B cell (primary cell): ENCODE results near the gene ATP6V1D. TPM values are rescaled to one million over a fixed set of nuclear protein-coding genes. Genes with fewer than 3 reads are reported as not detected.

ENCODE experiments used
- ATAC-seq: fragments of 200-7000 bp; cut with Tn5 transposase; one replicate; pipeline ENCODE4 v1.10.0; 2021; ENCODE audit warnings: low read depth, mild to moderate bottlenecking, moderate number of reproducible peaks, moderate library complexity
- CTCF ChIA-PET: fragments of 350-600 bp; sonication (Branson Sonifier 250); formaldehyde crosslinking; loops from one replicate; lab custom pipeline; 2021; ENCODE audit warnings: antibody characterized with exemption, inconsistent platforms; lab: Charles Lee
- POLR2A ChIA-PET: fragments of 350-600 bp; sonication (Branson Sonifier 250); formaldehyde crosslinking; loops from one replicate; lab custom pipeline; 2021; ENCODE audit warnings: antibody characterized with exemption; lab: Charles Lee
- DNase-seq: peaks from one replicate; pipeline ENCODE4 v3.0.0; 2013
- H2AFZ ChIP-seq: 2 replicates; pipeline ENCODE4 v1.6.1; 2012; ENCODE audit warnings: mild to moderate bottlenecking, low read depth, low read length; ENCODE audit not compliant: insufficient read depth, poor library complexity, severe bottlenecking
- H3K27ac ChIP-seq, 2 donors: 1 replicate in 1 of 2; 2 replicates in 1 of 2; pipeline ENCODE4 v1.5.1; 2012 to 2013; ENCODE audit warnings: low read length in 2 of 2, mild to moderate bottlenecking in 2 of 2, moderate library complexity in 1 of 2
- H3K27me3 ChIP-seq, 4 experiments: fragments of 200-600 bp in 1 of 4; sonication (generic) in 1 of 4; replicated peaks in 1 of 4; 1 replicate in 2 of 4; 2 replicates in 2 of 4; pipeline versions ENCODE4 v1.6.1 to v1.7.0; 2013 to 2016; ENCODE audit warnings: low read length in 3 of 4, mild to moderate bottlenecking in 2 of 4, mixed read lengths in 1 of 4, moderate library complexity in 1 of 4; ENCODE audit not compliant: insufficient read depth in 4 of 4, control insufficient read depth in 3 of 4; ENCODE audit errors: control extremely low read depth in 1 of 4
- H3K36me3 ChIP-seq, 2 experiments: replicated peaks in 1 of 2; 1 replicate in 1 of 2; 2 replicates in 1 of 2; pipeline versions ENCODE4 v1.6.1 to v1.7.1; 2013; ENCODE audit warnings: low read length in 1 of 2; ENCODE audit not compliant: insufficient read depth in 2 of 2, control insufficient read depth in 1 of 2; ENCODE audit errors: control extremely low read depth in 1 of 2, extremely low read depth in 1 of 2
- H3K4me1 ChIP-seq, 2 donors: fragments of 200-600 bp in 1 of 2; sonication (generic) in 1 of 2; 1 replicate in 1 of 2; 2 replicates in 1 of 2; pipeline versions ENCODE4 v1.5.1 to v1.6.1; 2013 to 2017; ENCODE audit warnings: low read length in 2 of 2; ENCODE audit not compliant: control insufficient read depth in 2 of 2, insufficient read depth in 2 of 2
- H3K4me2 ChIP-seq: replicated peaks from 2 replicates; pipeline ENCODE3; 2012; ENCODE audit warnings: mild to moderate bottlenecking, low read depth, low read length; ENCODE audit not compliant: poor library complexity, severe bottlenecking
- H3K4me3 ChIP-seq, 5 experiments: fragments of 200-600 bp in 1 of 5; sonication (generic) in 1 of 5; 1 replicate in 3 of 5; 2 replicates in 2 of 5; pipeline versions ENCODE4 v1.5.1 to v1.7.0; 2011 to 2016; ENCODE audit warnings: low read length in 4 of 5, mild to moderate bottlenecking in 4 of 5, low read depth in 2 of 5, control low read depth in 1 of 5, moderate library complexity in 1 of 5; ENCODE audit not compliant: insufficient read depth in 1 of 5; ENCODE audit errors: control extremely low read depth in 1 of 5, extremely low read depth in 1 of 5
- H3K79me2 ChIP-seq: fragments of 200-600 bp; sonication (generic); one replicate; pipeline ENCODE4 v1.6.0; 2016; ENCODE audit warnings: low read length; ENCODE audit not compliant: control insufficient read depth, insufficient read depth
- H3K9ac ChIP-seq: fragments of 200-600 bp; sonication (generic); 2 replicates; pipeline ENCODE4 v1.6.1; 2017; ENCODE audit warnings: mild to moderate bottlenecking, low read length, moderate library complexity
- H3K9me3 ChIP-seq, 3 donors: one replicate each; pipeline versions ENCODE4 v1.6.1 to v1.7.1; 2013; ENCODE audit warnings: low read length in 2 of 3; ENCODE audit not compliant: control insufficient read depth in 2 of 3, insufficient read depth in 1 of 3; ENCODE audit errors: control extremely low read depth in 1 of 3
- H4K20me1 ChIP-seq: 2 replicates; pipeline ENCODE4 v1.6.0; 2012; ENCODE audit warnings: mild to moderate bottlenecking, low read length; ENCODE audit not compliant: insufficient read depth, control insufficient read depth, poor library complexity, severe bottlenecking
- H3K27ac Mint-ChIP-seq: one replicate; pipeline ENCODE4 v1.8.0; 2021; ENCODE audit warnings: mixed read lengths
- H3K27me3 Mint-ChIP-seq: one replicate; pipeline ENCODE4 v1.8.0; 2021; ENCODE audit warnings: mixed read lengths
- H3K4me1 Mint-ChIP-seq: one replicate; pipeline ENCODE4 v1.8.0; 2021; ENCODE audit warnings: mixed read lengths
- H3K4me3 Mint-ChIP-seq: one replicate; pipeline ENCODE4 v1.8.0; 2021; ENCODE audit warnings: mixed read lengths
- H3K9me3 Mint-ChIP-seq: one replicate; pipeline ENCODE4 v1.8.0; 2022; ENCODE audit warnings: mixed read lengths; ENCODE audit not compliant: insufficient read depth
- EZH2 ChIP-seq: IDR thresholded peaks from 2 replicates; pipeline ENCODE4 v1.6.1; 2012; ENCODE audit warnings: borderline replicate concordance, low read depth, mild to moderate bottlenecking, moderate library complexity, low read length; ENCODE audit not compliant: insufficient read depth, poor library complexity, severe bottlenecking
- WGBS: methylation state at CpG from one replicate; pipeline ENCODE4 v1.1.5; 2013; ENCODE audit warnings: missing lambda C conversion rate; ENCODE audit not compliant: insufficient coverage; 5-methylcytosine and 5-hydroxymethylcytosine counted together
- intact Hi-C: fragments of 100-400 bp; cut with micrococcal nuclease; formaldehyde crosslinking; loops from one replicate; pipeline ENCODE4 v1.10.0; 2022
- polyA plus RNA-seq: library from polyadenylated mRNA; depleted of rRNA; stranded (reverse); fragments of >200 nt; gene quantifications from 2 replicates; pipeline ENCODE4 v1.2.3, GENCODE V29; 2012
- total RNA-seq, 2 donors: library from RNA; stranded (reverse); fragments of 120-200 nt in 1 of 2; gene quantifications; 1 replicate in 1 of 2; 2 replicates in 1 of 2; pipeline versions ENCODE4 v1.2.3 to v1.2.4, GENCODE V29; 2013 to 2022
- TF ChIP-seq, protein P1 (sequence below): fragments of 200-600 bp; IDR thresholded peaks from one replicate; pipeline ENCODE4 v1.8.0; 2022; ENCODE audit warnings: antibody characterized with exemption, mild to moderate bottlenecking

ATP6V1D gene
- total and polyA plus RNA-seq, 2 donors (not counting 1 experiment from before 2014, with no cell fraction given) = 6.4 to 35.3 TPM

DNA sequence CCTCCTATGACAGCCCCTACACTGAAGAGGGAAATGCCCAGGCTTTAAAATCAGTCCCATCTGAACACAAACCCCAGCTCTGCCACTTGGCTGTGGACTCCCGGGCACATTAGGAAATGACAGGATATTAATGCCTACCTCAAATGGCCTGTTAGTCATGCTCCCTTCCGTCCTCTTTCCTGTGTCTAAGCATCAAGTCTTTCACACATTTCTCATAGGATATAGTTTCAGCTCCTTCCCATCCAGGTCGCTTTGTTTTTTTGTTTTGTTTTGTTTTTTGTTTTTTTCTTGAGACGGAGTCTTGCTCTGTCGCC is 36.2 kb upstream of the ATP6V1D start:
- DNase-seq = no peak
- ChIA-PET CTCF (no interaction called here), POLR2A (no interaction called here)
- H3K4me3 Mint-ChIP-seq = no peak overlapping the region
- H3K9me3 ChIP-seq = no peaks in the 10 kb centered on the region
- H3K27me3 ChIP-seq = peaks cover 0 to 11% (median 2%) of the 10 kb centered on the region in 4 experiments
- TF ChIP-seq, protein P1, sequence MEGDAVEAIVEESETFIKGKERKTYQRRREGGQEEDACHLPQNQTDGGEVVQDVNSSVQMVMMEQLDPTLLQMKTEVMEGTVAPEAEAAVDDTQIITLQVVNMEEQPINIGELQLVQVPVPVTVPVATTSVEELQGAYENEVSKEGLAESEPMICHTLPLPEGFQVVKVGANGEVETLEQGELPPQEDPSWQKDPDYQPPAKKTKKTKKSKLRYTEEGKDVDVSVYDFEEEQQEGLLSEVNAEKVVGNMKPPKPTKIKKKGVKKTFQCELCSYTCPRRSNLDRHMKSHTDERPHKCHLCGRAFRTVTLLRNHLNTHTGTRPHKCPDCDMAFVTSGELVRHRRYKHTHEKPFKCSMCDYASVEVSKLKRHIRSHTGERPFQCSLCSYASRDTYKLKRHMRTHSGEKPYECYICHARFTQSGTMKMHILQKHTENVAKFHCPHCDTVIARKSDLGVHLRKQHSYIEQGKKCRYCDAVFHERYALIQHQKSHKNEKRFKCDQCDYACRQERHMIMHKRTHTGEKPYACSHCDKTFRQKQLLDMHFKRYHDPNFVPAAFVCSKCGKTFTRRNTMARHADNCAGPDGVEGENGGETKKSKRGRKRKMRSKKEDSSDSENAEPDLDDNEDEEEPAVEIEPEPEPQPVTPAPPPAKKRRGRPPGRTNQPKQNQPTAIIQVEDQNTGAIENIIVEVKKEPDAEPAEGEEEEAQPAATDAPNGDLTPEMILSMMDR = no peak
- TF ChIP-seq EZH2 = no peak
- intact Hi-C loops = no loop called here
- H3K9me3 Mint-ChIP-seq = no peaks in the 10 kb centered on the region
- H3K9ac ChIP-seq = no peak overlapping the region
- no peaks in the 10 kb centered on the region for H3K4me1 ChIP-seq
- H2AFZ ChIP-seq = no peak overlapping the region
- peaks cover 28% of the 10 kb centered on the region for H3K27me3 Mint-ChIP-seq
- ATAC-seq = no peak
- H3K4me3 ChIP-seq = no peak overlapping the region
- H3K79me2 ChIP-seq = no peaks in the 10 kb centered on the region
- WGBS = 89% methylated on average over 3 of the region's 5 CpGs
- H3K27ac ChIP-seq = no peak overlapping the region
- no peaks in the 10 kb centered on the region for H4K20me1 ChIP-seq
- H3K4me2 ChIP-seq = no peak overlapping the region
- no peaks in the 10 kb centered on the region for H3K4me1 Mint-ChIP-seq
- H3K27ac Mint-ChIP-seq = no peak overlapping the region
- no peaks in the 10 kb centered on the region for H3K36me3 ChIP-seq

DNA sequence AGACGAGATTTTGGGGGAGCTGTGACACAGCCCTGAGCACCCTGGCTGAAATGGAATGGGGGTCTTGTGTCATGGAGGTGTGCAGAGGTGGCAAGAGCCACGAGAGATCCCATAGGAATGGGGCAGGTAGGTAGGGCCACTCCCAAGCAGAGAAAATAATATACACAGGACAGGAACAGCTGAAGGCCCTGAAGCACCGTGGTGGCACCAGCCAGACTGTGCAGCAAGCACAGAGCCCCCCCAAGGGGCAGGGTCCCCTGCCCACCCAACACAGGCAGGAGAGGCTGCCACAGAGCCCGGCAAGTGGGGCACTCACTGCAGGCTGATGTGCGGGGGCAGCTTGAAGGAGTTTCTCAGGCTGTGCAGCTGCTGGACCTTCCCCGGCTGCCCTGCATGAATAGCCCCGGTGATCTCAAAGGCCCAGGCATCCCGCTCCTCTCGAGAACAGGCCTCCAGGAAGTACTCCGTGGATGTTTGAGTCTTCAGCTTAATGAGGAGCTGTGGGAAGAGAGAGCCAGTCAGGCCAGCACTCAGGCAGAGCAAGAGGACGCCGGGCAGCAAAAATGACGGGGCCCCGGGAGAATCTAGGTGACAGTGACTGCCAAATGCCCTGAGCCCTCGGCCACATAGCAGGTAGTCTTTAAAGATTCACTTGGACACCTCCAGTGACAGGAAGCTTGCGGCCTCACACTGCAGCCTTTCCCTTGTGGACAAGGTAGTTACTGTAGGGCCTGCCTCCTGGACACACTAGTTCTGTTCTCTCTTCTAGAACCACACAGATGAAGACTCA is 35.7 kb upstream of the ATP6V1D start:
- Histone ChIP-seq H3K4me2 (no peak overlapping the region), H3K4me3 (no peak overlapping the region), H3K27me3 (peaks cover 0 to 11% (median 2%) of the 10 kb centered on the region in 4 experiments), H3K27ac (no peak overlapping the region), H3K36me3 (no peaks in the 10 kb centered on the region), H3K9me3 (no peaks in the 10 kb centered on the region), H4K20me1 (no peaks in the 10 kb centered on the region), H3K79me2 (no peaks in the 10 kb centered on the region), H3K4me1 (no peaks in the 10 kb centered on the region), H3K9ac (no peak overlapping the region), H2AFZ (no peak overlapping the region)
- Mint-ChIP-seq H3K4me3 (no peak overlapping the region), H3K9me3 (no peaks in the 10 kb centered on the region), H3K4me1 (no peaks in the 10 kb centered on the region), H3K27me3 (peaks cover 25% of the 10 kb centered on the region), H3K27ac (no peak overlapping the region)
- intact Hi-C loops = no loop called here
- WGBS = 85% methylated on average over 16 of the region's 16 CpGs
- TF ChIP-seq EZH2 = no peak
- TF ChIP-seq, protein P1 = no peak
- POLR2A ChIA-PET = no interaction called here
- DNase-seq (no peak), ATAC-seq (no peak)
- CTCF ChIA-PET = no interaction called here
